ENCODE measurements around the gene ST8SIA2. TPM values are rescaled to one million over a fixed set of nuclear protein-coding genes. Genes with fewer than 3 reads are reported as not detected.

ST8SIA2 gene
- total RNA-seq, 1 experiment from 2014 or later, result 0.15 TPM

- no peaks in the 10 kb centered on the region for H3K4me1 ChIP-seq (ENCODE audit: control insufficient read depth, insufficient read depth, low read length)
- in situ Hi-C loops (cut with HindIII; ENCODE audit: low pct_unique_long_range_greater_than_20kb, low sequenced_read_pairs), result no loop called here
- no peaks in the 10 kb centered on the region for H3K9me3 ChIP-seq (ENCODE audit: control insufficient read depth, insufficient read depth, low read depth, low read length)
- H3K4me3 ChIP-seq (ENCODE audit: low read depth in 2 of 2, low read length in 2 of 2), result no peak overlapping the region
- peaks cover 32% of the 10 kb centered on the region for H3K27me3 ChIP-seq (ENCODE audit: control insufficient read depth, insufficient read depth, low read length)
- DNase-seq (ENCODE audit: low read depth, low spot score), result no peak
- ChIA-PET CTCF (no interaction called here), POLR2A (no interaction called here)
- intact Hi-C loops (cut with micrococcal nuclease; ENCODE audit: unreplicated experiment), result no loop called here
- ATAC-seq, result 0 out of 2 replicates have a peak, but pooled peaks have one; percentile 34
- TF ChIP-seq CTCF (IDR thresholded peaks at IDR 0.05), result no peak
- no peak for TF ChIP-seq TCF7L2 (IDR thresholded peaks at IDR 0.05; ENCODE audit: low read depth, low read length)
- no peak for TF ChIP-seq REST (IDR thresholded peaks at IDR 0.05; ENCODE audit: insufficient read depth in 1 of 2, low read depth in 2 of 2, low read length in 1 of 2)
- TF ChIP-seq SIN3A (IDR thresholded peaks at IDR 0.05; ENCODE audit: borderline replicate concordance, insufficient read depth, low read depth, low read length), result no peak
- no peak for TF ChIP-seq POLR2AphosphoS5 (IDR thresholded peaks at IDR 0.05; ENCODE audit: low read depth, low read length)
- H3K27ac ChIP-seq (ENCODE audit: low read length), result no peak overlapping the region
- H3K36me3 ChIP-seq (ENCODE audit: control insufficient read depth, insufficient read depth, low read length), result no peaks in the 10 kb centered on the region
- no TSS peak for BruUV-seq (replicated peaks)
Measured at GRCh38 chr15:92385096-92385495, 8.6 kb upstream of the ST8SIA2 start.

- no peaks in the 10 kb centered on the region for H3K36me3 ChIP-seq (ENCODE audit: control insufficient read depth, insufficient read depth, low read length)
- peaks cover 56% of the 10 kb centered on the region for H3K27me3 ChIP-seq (ENCODE audit: control insufficient read depth, insufficient read depth, low read length)
- TF ChIP-seq REST (IDR thresholded peaks at IDR 0.05; ENCODE audit: insufficient read depth in 1 of 2, low read depth in 2 of 2, low read length in 1 of 2), result no peak
- peak; percentile 77 for TF ChIP-seq CTCF (IDR thresholded peaks at IDR 0.05)
- DNase-seq (ENCODE audit: low read depth, low spot score), result no peak
- in situ Hi-C loops (cut with HindIII; ENCODE audit: low pct_unique_long_range_greater_than_20kb, low sequenced_read_pairs) (no loop called here), intact Hi-C loops (cut with micrococcal nuclease; ENCODE audit: unreplicated experiment) (loop anchor here (1.0 kb wide), 1 partner anchor 324 kb away; no protein-coding TSS in a partner anchor)
- CTCF ChIA-PET, result interaction anchor here (0.5 to 1.1 kb wide), 4 partner anchors 14 to 324 kb away, joined by 3 to 5 read pairs (median 3); no protein-coding TSS in a partner anchor
- H3K9me3 ChIP-seq (ENCODE audit: control insufficient read depth, insufficient read depth, low read depth, low read length), result no peaks in the 10 kb centered on the region
- POLR2A ChIA-PET, result no interaction called here
- no TSS peak for BruUV-seq (replicated peaks)
- no peak overlapping the region for H3K4me3 ChIP-seq (ENCODE audit: low read depth in 2 of 2, low read length in 2 of 2)
- H3K4me1 ChIP-seq (ENCODE audit: control insufficient read depth, insufficient read depth, low read length), result peaks cover 5% of the 10 kb centered on the region; the same call in 1 of the 2 replicates
- ATAC-seq, result peak; percentile 81
- no peak overlapping the region for H3K27ac ChIP-seq (ENCODE audit: low read length)
Measured at GRCh38 chr15:92391640-92392039, 2.0 kb upstream of the ST8SIA2 start.
